HG03175 (cell line): ENCODE data around the gene TMEM81.

Source experiments
- ATAC-seq: cut with Tn5 transposase; IDR thresholded peaks from one replicate; pipeline ENCODE4 v1.9.1; 2021; ENCODE audit warnings: mild to moderate bottlenecking, moderate library complexity; ENCODE audit not compliant: unreplicated experiment

Gene TMEM81

DNA sequence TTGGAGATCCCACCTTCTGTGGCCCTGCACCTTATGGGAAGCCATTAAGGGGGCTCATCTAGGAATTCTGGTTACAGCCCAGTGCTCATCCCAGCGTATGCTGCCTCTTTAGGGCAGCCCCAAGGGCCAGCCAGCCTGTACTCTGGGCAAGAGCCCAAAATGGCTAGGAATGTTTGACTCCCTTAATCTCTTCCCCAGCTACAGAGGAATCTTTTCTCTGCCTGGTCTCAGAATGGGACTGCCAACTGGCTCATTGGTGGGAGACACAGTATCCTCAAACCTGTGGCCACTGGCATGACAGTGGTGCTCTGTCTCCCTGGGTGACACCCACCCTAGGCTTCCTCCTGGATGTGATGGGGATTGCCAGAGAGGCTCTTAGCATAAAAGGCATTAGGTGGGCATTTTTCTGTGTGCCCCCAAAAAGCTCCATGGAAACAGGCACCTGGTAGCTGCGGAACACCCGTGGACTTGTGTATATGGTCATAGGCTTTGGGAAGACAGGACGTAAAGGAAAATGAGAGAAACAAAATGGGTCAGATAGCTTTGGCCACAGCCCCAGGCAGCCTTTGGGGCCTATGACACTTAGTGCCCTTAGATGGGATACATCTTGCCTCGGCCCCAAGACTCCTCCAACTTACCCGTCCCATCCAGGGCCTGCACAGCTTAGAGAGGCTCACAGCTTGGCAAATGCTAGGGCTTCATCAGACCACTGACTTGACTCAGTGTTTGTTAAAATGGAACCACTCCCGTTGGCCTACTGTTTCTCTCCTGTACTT is 6.9 kb downstream of the TMEM81 start:
- ATAC-seq, result no peak

DNA sequence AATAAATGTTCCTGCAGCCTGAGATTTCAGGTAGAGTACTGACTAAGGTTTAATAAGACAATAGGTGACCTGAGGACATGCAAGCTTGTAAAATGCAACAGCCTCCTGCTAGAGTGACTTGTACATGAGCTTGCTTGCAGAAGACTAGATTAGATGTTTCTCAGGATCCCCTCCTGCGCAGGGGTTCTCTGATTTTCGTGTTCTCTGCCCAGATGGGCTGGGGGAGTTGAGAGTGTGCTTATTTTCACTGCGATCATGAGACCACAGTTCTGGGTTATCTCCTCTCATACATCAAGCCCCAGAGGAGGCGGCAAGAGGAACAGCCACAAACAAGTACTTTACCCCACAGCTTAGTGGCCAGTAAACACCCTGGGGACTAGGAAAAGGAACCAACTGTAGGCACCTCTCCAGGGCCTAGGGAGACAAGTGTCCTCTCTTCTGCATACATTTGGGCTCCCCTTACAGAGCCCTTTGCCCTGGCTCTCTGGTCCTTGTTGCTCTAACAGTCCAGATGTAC is 8.0 kb downstream of the TMEM81 start:
- ATAC-seq, result no peak

DNA sequence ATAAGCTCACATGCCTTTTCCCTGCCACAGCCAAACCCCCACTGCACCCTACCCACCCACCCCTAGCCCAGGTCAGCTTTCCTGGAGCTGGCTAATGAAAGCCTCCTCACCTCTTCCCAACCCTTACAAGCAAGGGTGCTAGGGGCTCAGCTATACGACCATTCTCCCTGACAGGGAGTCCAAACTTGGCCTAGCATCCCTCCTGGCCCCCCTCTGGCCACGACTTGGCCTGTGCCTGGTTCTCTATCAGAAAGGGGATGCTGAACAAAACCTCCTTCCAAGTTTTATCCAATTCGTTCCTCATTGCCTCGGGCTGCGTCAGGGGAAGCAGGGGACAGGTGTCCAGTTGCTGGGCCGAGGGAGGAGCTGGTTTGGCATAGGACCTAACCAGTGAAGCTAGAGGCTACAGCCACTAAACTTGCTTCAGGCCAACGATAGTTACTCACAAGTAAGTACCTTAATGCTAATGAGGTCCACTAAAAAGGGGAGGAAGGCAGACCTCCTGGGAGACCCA is 8.6 kb downstream of the TMEM81 start:
- no peak for ATAC-seq

DNA sequence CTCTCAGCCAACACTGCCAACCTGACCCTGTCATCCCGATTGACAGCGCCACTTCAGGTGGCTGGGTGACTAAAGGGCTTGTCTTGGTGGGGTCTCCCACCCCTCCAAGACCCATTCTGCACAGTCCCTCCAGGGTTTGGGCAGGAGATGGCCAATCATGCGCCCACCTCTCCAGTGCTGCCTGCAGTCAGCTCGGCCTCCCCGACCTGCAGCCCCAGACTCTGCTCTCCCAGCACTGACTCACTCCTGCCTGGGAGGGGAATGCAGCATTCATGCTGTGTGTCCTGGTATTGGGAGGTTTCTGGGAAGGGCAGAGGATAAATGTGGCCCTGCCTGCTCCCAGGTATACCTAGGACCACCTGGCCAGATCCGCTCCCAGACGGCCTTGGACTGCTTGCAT is 9.7 kb downstream of the TMEM81 start:
- no peak for ATAC-seq

DNA sequence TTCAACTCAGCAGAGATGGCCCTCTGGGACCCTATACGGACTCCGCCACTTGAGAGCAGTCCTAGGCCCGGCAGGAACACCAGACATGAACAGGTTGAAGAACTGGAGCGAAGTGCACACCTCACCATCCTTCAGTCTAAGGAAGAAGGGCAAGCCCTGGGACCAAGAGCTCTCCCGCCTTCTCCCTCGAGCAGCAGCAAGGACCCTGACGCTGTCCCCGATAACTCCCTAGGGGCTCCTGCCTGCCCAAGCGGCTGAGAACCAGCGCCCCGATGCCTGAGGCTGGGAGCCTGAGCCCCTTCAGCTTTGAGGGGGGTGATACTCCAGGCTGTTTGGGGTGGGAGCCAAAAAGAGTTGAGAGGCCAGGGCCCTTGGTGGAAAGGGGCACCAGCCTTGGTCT is 10.2 kb downstream of the TMEM81 start:
- ATAC-seq, result no peak

DNA sequence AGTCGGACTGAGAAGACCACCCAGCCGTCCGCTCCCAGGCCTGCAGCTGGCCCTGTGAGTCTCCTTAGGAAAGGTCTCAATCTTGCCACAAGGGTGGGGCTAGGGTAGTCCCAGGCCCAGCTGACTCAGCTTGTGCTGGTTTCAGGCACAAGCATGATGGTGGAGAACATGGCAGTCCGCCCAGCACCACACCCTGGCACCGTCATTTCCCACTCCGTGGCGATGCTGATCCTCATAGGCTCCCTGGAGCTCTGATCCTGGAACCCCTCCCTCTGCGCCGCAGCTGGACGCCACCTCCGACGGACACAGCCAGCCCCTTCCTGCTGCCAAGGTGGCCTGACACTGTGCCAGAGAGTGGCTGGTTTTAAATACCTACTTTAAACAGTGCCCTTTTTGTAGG is 10.7 kb downstream of the TMEM81 start:
- no peak for ATAC-seq

DNA sequence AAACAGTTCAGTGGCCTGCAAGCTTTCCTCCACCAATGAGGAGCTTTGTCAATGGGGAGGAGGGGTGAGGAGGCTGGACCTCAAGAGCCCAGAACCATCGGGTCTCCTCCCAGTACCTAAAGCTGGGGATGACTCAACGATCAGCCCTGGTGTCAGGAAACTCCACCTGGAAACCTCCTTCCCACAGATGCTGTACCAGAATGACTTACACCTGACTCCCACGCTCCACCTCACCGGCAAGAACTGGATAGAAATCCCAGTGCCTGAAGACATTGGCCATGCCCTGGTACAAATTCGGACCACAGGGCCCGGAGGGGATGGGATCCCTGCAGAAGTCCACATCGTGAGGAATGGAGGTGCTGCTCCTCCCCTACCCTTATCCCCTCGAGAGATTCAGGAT is 11.4 kb downstream of the TMEM81 start:
- ATAC-seq, result no peak

DNA sequence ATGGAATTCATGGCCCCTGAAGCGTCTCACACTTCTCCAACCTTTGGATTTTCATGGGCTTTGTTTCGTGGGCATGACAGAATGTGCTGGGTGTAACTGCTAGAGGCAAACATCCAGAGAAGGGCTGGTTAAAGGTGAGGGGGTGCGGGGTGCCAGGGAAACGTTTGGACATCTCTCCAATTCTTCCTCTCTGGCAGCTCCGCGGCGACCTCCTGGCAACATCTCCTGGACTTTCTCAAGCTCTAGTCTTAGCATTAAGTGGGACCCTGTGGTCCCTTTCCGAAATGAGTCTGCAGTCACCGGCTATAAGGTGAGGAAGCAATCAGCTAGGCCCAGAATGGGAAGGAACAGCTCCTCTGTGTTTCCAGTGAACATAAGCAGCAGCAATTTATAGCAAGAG is 12.0 kb downstream of the TMEM81 start:
- no peak for ATAC-seq

DNA sequence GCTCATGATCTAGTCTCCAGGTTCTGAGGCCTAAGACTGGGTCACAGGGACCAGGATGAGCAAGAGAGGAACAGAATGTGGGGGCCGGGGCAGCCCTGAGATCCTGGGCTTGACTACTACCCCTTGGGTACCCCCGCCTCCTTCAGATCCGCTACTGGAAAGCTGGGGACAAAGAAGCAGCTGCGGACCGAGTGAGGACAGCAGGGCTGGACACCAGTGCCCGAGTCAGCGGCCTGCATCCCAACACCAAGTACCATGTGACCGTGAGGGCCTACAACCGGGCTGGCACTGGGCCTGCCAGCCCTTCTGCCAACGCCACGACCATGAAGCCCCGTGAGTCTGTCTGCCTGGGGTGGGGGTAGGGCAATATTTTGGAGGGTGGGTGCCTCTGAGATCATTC is 12.5 kb downstream of the TMEM81 start:
- no peak for ATAC-seq

DNA sequence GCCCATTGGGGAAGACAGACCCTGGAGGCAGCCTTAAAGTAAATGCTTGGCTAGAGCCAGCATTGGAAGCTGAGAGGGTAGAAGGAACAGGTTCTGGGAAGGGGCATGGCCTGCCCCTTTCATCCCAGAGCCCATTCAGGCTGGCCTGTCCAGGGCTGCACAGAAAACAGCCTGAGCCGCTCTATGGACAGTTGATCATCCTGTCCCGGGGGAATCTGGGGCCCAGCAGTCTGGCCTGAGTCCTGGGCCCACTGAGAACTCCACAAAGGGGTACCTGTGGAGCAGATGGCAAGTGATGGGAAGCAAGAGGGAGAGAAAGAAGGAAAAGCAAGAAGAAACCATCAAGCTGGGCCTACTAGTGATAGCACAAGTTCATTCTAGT is 13.2 kb downstream of the TMEM81 start:
- no peak for ATAC-seq

DNA sequence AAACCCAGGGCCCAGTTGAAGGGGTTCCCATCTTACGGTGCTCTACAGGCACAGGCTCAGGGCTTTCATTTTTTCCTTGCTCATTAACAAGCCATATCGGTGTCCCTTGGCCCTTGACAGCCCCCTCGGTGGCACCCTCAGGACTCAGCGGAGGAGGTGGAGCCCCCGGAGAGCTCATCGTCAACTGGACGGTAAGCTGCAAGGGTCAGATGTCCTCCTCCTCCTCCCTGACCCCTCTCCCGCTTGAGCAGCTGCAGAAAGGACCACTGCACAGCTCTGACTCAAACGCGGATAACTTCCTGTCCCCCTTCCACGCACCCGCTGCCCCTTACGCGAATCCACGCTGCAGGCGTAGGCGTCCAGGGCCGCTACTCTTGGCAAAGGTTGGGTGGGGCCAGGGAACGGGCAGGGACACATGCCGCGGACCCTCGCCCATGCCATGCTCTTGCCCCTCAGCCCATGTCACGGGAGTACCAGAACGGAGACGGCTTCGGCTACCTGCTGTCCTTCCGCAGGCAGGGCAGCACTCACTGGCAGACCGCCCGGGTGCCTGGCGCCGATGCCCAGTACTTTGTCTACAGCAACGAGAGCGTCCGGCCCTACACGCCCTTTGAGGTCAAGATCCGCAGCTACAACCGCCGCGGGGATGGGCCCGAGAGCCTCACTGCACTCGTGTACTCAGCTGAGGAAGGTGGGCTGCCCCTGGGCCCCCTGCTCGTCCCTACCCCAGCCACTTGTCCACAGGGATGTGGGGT is 14.7 kb downstream of the TMEM81 start:
- ATAC-seq, result no peak

DNA sequence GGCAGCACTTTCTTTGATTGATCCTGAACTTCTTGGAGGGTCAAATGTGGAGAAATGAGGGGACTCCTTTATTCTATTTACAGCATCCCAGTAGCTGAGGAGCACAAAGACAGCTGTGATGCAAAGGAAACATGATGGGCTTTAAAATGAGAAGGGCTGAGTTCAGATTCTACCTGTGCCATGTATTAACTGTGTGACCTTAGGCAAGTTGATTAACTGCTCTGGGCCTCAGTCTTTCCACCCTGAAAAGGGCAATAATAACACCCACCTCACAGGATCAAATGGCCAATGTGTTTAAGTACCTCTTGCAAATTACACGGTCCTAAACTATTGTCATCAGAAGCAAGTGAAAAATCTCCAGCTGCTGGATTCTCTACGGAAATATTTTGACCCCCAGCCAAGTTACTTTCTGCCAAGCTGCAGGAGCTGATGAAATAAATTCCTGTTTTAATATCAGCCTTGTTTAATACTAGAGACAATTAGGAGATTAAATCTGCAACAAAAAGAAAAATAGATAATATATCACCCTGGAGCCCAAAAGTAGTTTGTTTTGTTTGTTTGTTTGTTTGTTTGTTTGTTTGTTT is 15.7 kb downstream of the TMEM81 start:
- ATAC-seq, result no peak

DNA sequence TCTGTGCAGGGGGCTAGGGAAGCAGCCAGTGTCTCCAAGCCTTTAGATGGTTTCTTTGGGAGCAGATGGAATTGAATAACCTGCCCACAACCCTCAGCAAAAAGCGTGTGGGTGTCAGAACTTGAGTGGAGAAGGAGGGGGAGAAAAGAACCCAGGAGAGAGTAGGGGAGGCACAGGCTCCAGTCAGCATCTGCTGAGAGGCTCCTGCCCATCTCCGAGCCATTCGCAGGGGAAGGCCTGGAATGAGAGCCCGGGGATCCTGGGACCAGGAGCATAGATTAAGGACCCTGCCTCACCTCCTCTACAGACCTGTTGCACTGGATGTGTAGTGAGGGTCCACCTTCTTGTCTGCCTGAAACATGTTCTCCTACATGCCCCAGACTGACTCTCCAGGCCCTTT is 16.3 kb downstream of the TMEM81 start:
- ATAC-seq, result no peak

DNA sequence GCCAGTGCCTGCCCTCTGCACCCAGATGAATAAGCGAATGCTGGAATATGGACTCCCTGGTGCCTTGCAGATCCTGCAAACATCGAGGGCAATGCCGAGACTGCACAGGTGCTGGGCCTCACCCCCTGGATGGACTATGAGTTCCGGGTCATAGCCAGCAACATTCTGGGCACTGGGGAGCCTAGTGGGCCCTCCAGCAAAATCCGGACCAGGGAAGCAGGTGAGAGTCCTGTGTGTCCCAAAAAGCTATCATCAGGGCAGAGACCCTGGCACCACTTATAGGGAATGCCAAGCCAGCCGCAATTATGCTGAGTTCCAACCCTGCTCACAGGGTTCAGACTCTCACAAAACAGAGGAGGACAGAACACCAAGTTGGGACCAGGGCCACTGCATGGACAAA is 17.2 kb downstream of the TMEM81 start:
- ATAC-seq, result no peak

DNA sequence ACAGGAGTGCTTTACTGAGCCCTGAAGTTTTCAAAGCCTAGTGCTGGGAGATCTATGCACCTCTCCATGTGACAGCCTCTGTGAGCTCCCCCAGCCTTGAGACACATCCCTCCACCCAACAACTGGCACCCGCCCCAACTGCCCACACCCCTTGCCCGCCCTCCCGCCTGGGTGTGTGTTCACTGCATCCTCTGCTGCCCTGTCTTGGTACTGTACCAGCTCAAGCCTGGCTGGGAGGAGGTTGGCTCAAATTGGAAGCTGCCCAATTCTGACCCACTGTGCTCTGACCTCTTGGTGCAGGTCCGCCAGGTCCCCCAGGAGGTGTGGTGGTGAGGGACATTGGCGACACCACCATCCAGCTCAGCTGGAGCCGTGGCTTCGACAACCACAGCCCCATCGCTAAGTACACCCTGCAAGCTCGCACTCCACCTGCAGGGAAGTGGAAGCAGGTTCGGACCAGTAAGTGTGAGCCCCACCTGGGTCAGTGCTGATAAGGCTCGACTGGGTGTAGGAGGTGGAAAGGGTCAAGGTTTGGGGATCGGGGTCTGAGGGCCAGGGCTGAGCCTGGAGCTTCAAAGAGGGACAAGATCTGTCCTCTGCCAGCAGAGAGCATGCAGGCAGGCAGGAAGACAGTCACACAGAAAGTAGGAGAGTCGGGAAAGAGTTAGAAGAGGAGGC is 18.0 kb downstream of the TMEM81 start:
- ATAC-seq, result no peak

DNA sequence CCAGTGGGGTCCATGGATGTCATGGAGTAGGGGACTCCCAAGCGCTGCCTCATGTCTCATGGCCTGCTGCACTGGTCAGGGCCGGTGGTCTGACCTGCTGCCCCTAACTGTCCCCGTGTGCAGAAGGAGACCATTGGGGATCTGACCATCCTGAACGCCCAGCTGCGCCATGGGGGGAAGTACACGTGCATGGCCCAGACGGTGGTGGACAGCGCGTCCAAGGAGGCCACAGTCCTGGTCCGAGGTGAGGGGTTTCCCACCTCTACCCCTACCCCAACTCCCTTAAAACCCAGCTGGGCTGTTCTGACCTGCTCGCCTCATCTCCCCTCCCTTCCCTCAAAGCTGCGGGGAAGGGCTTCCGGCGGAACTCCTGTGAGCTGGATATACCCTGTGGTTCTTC is 18.6 kb downstream of the TMEM81 start:
- ATAC-seq, result no peak

DNA sequence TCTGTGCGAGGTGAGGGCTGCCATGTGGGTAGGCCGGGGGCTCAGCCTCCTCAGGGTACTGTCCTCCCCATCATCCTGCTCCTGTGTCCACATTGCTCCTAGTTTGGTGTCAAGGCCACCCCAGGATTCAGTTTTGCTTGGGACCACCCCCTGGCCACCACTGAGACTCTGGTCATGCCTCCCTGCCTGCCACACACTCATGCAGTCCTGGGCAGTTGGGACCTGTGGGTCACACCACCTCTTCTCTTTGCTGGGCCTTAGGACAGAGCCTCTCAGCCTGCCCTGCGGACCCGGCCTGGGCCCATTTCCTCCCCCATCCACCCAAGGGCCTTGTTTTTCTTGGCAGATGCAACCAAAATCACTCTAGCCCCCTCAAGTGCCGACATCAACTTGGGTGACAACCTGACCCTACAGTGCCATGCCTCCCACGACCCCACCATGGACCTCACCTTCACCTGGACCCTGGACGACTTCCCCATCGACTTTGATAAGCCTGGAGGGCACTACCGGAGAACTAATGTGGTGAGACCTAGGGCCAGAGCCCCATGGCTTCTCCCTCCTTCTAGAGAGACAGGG is 19.4 kb downstream of the TMEM81 start:
- ATAC-seq, result no peak

DNA sequence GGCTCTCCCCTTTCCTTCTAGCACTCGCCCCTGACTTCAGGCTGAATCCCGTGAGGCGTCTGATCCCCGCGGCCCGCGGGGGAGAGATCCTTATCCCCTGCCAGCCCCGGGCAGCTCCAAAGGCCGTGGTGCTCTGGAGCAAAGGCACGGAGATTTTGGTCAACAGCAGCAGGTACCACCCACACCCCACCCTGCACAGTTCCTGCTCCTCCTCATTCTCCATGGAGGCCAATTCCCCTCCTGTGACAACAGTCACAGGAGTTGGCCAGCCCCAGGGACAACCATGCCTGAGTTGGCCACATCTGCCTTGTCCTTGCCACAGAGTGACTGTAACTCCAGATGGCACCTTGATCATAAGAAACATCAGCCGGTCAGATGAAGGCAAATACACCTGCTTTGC is 20.0 kb downstream of the TMEM81 start:
- ATAC-seq, result no peak

DNA sequence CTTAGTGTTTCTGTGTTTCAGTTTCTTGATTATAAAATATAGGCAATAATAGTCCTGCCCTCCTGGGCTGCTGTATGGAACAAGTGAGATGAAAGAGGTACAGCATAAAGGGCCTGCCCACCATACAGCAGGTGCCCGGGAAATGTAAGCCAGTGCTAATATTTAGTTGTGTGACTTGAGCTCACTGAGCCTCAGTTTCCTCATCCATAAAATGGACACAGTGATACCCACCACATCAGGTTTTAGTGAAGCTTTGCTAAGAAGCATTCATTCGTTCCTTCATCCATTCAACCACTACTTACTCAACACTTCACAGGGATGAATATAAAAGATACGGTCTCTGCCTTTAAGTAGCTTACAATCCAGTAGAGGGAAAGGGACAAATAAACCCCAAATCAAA is 21.4 kb downstream of the TMEM81 start:
- ATAC-seq, result no peak

DNA sequence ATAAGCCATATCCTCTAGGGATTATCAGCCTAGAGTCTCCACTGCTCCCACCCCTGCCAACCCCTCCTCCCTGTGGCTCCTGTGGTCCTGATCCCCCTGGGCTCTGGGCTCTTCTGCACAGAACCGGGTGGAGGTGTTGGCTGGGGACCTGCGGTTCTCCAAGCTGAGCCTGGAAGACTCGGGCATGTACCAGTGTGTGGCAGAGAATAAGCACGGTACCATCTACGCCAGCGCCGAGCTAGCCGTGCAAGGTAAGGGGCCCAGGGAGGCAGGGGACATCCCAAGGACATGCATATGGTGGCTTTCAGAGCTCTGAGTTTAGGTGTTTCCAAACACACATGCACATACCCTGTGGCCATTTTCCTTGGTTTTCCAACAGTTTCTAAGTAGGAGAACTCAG is 21.9 kb downstream of the TMEM81 start:
- ATAC-seq, result no peak

DNA sequence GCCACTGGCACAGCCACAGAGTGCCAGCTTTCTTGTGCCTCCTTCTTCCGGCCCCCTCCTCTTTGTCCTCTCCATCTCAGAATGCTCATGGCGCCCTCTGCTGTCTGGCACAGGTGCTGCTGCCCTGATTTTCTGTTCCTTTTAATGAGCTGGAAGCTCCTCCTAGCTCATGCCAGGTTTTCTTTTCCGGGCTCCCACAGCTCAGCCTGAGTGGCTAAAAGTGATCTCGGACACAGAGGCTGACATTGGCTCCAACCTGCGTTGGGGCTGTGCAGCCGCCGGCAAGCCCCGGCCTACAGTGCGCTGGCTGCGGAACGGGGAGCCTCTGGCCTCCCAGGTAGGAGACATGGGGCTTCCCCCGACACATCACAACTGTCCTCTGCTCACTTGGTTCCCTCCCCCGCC is 22.6 kb downstream of the TMEM81 start:
- no peak for ATAC-seq
